Measurements from ENCODE around the gene CARD6.

Gene CARD6

DNA sequence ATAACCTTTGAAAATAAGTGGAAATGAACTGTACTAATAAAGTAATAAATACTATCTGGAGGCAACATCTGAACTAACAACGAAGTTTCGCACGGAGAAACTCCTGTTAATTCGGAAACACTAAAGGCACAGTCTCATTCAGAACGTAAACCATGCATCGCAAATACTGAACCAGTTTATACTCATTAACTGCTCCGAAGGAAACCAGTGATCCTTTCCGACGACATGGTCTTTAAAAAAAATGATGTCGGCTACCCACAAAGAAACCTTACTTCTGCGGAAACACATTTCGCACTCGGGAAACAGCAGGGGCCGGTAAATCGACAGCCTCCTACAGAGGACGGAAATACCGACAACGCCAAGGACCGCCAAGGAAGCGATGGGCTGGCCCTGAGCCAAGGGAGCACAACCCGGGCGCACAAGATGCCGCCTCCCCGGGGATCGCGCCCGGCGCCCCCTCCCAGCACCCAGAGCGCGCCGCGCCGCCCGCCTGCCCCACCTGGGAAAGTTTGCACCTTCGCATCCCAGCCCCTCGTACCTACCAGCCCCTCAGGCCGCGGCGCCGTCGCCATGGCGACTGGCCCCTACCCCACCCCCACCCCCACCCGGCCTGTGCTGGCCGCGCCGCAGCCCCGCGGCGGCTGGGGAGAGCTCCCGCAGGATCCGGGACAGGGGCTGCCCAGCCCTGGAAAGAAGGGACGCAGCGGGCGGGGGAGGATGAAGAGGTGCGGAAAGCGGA, 43.7 kb upstream of the CARD6 start:
- H3K36me3 ChIP-seq, result peaks cover 7% of the 10 kb centered on the region
- no peaks in the 10 kb centered on the region for H3K9me3 ChIP-seq
- TF ChIP-seq, protein P1, sequence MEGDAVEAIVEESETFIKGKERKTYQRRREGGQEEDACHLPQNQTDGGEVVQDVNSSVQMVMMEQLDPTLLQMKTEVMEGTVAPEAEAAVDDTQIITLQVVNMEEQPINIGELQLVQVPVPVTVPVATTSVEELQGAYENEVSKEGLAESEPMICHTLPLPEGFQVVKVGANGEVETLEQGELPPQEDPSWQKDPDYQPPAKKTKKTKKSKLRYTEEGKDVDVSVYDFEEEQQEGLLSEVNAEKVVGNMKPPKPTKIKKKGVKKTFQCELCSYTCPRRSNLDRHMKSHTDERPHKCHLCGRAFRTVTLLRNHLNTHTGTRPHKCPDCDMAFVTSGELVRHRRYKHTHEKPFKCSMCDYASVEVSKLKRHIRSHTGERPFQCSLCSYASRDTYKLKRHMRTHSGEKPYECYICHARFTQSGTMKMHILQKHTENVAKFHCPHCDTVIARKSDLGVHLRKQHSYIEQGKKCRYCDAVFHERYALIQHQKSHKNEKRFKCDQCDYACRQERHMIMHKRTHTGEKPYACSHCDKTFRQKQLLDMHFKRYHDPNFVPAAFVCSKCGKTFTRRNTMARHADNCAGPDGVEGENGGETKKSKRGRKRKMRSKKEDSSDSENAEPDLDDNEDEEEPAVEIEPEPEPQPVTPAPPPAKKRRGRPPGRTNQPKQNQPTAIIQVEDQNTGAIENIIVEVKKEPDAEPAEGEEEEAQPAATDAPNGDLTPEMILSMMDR (IDR thresholded peaks at IDR 0.05; ENCODE audit: low read depth, low read length), result no peak
- H3K4me3 ChIP-seq (ENCODE audit: low read depth, low read length), result peak overlapping the region; percentile 76
- H3K27me3 ChIP-seq, result no peaks in the 10 kb centered on the region
- H3K4me1 ChIP-seq, result peaks cover 3% of the 10 kb centered on the region
- DNase-seq, result peak; percentile 84

DNA sequence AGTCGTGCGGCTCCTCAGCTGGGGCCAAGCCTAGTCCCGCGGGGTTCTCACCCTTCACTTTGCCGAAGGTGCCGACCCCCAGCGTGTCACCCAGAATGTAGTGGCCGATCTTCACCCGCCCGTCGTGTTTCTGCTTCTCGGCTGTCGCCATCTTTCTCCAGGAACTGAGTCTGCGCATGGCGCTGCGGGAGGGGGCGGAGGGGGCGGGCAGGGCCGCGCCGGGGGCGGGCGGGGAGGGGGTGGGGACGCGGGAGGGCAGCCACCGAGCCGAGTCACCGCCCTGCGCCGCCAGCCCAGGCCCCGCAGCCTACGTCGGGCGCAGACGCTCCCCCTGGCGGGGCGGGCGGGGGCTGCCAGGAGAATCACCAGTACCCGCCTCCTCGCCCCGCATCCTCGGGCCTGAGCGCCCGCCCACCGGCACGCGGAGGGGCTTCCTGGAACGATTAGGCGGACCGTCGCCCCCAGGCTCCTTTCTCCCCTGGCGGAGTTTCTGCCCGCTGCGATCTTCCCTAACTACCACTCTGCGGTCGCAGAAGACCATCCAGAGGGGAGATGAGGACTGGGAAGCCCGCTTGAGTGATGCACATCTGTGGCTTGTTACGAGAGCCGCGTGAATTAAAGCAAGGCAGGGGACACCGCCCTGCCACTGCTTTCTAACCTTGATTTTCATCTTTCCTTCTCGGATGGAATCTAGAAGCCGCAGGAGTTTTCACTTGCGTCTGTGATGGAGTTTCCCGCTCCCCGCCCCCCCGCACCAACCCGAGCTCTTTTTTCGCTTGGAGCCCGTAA, 43.0 kb upstream of the CARD6 start, which contains the start of gene PRKAA1:
Gene PRKAA1 (minus strand): TSS at position 363 of the 789 bp plus-strand sequence. CDS start 185 bp downstream, at position 178.
- Histone ChIP-seq H3K4me3 (ENCODE audit: low read depth, low read length) (peak within 1 kb of the TSS; percentile 93), H3K27me3 (no peaks in the 10 kb centered on the region), H3K36me3 (peaks cover 7% of the 10 kb centered on the region), H3K9me3 (no peaks in the 10 kb centered on the region), H3K4me1 (peaks cover 3% of the 10 kb centered on the region)
- peak; percentile 95 for DNase-seq
- TF ChIP-seq, protein P1 (IDR thresholded peaks at IDR 0.05; ENCODE audit: low read depth, low read length), result peak; percentile 54

- DNase-seq, result no peak
- no peaks in the 10 kb centered on the region for H3K9me3 ChIP-seq
- H3K4me1 ChIP-seq, result peaks cover 3% of the 10 kb centered on the region
- TF ChIP-seq, protein P1 (IDR thresholded peaks at IDR 0.05; ENCODE audit: low read depth, low read length), result no peak
- no peaks in the 10 kb centered on the region for H3K27me3 ChIP-seq
- peak overlapping the region; percentile 93 for H3K4me3 ChIP-seq (ENCODE audit: low read depth, low read length)
- peaks cover 7% of the 10 kb centered on the region for H3K36me3 ChIP-seq
Measured at GRCh38 chr5:40798801-40799210, 42.4 kb upstream of the CARD6 start.

GRCh38 chr5:40799258-40799657, 41.9 kb upstream of the CARD6 start:
- H3K4me3 ChIP-seq (ENCODE audit: low read depth, low read length), result peak overlapping the region; percentile 93
- TF ChIP-seq, protein P1 (IDR thresholded peaks at IDR 0.05; ENCODE audit: low read depth, low read length), result no peak
- peaks cover 3% of the 10 kb centered on the region for H3K4me1 ChIP-seq
- H3K9me3 ChIP-seq, result no peaks in the 10 kb centered on the region
- peaks cover 7% of the 10 kb centered on the region for H3K36me3 ChIP-seq
- no peaks in the 10 kb centered on the region for H3K27me3 ChIP-seq
- DNase-seq, result no peak

DNA sequence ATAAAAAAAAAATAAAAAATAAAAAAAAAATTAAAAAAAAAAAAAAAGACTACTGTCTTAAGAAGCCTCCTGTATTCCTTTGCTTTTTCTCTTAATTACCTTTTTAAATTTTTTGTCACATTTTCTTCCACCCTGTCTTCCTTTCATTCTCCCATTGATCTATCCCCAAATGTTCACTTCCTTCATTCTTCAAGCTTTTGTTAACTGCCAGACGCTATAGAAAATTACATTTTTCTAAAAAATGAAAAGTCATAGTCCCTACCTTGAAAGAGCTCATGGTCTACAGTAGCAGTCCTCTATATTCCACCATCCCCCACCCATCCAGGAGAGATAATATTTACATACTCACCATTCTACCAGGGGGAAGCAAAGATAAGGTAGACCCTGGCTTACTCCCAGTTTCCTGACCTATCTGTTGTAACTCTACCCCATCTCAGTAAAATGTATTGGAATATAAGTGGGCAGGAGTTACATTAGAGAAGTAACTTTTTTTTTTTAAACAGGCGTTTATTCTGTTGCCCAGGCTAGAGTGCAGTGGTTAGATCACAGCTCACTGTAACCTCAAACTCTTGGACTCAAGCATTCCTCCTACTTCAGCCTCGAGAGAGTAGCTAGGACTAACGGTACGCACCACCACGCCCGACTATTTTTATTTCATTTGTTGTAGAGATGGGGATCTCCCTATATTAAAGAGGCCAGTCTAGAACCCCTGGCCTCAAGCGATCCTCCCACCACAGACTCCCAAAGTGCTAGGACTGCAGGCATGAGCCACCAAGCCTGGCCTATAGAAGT, 39.2 kb upstream of the CARD6 start:
- H3K27me3 ChIP-seq, result no peaks in the 10 kb centered on the region
- TF ChIP-seq, protein P1 (IDR thresholded peaks at IDR 0.05; ENCODE audit: low read depth, low read length), result no peak
- H3K4me1 ChIP-seq, result peaks cover 3% of the 10 kb centered on the region
- DNase-seq, result no peak
- no peaks in the 10 kb centered on the region for H3K9me3 ChIP-seq
- H3K36me3 ChIP-seq, result no peaks in the 10 kb centered on the region
- H3K4me3 ChIP-seq (ENCODE audit: low read depth, low read length), result no peak overlapping the region
